K562 (cell line): ENCODE results near the gene ARHGAP9. TPM values are rescaled to one million over a fixed set of nuclear protein-coding genes. Genes with fewer than 3 reads are reported as not detected.

Experiments
- COPS2 ChIP-seq: fragments of 450-650 bp; conservative IDR thresholded peaks from 2 replicates; pipeline ENCODE4 v1.6.1; 2016; ENCODE audit warnings: mild to moderate bottlenecking, moderate library complexity
- ETS1 ChIP-seq: conservative IDR thresholded peaks from 2 replicates; pipeline ENCODE4 v1.6.1; 2011; ENCODE audit warnings: low read depth, mild to moderate bottlenecking, low read length; ENCODE audit not compliant: control insufficient read depth
- KAT8 ChIP-seq: fragments of 450-650 bp; IDR thresholded peaks from 2 replicates; pipeline ENCODE4 v1.6.1; 2016; ENCODE audit warnings: low read depth, mild to moderate bottlenecking
- LCOR ChIP-seq: sonication (generic); formaldehyde crosslinking; IDR thresholded peaks from 2 replicates; pipeline ENCODE4 v1.8.0; 2022; ENCODE audit warnings: mild to moderate bottlenecking, missing genetic modification reagents
- LEF1 ChIP-seq: fragments of 450-650 bp; IDR thresholded peaks from 2 replicates; pipeline ENCODE4 v1.6.1; 2016; ENCODE audit warnings: mild to moderate bottlenecking
- MAZ ChIP-seq, 2 experiments: fragments of 450-650 bp in 1 of 2; sonication (generic) in 1 of 2; formaldehyde crosslinking; IDR thresholded peaks in 1 of 2; conservative IDR thresholded peaks in 1 of 2; 2 replicates each; pipeline versions ENCODE4 v1.4.0 to v1.5.0; 2020; ENCODE audit warnings: mild to moderate bottlenecking in 1 of 2, missing genetic modification reagents in 1 of 2
- NR2C1 ChIP-seq, 2 experiments: fragments of 450-650 bp; IDR thresholded peaks; 2 replicates each; pipeline ENCODE4 v1.6.1; 2017; ENCODE audit warnings: mild to moderate bottlenecking in 2 of 2, antibody characterized with exemption in 1 of 2, inconsistent platforms in 1 of 2, missing compliant biosample characterization in 1 of 2, missing genetic modification characterization in 1 of 2
- NRF1 ChIP-seq, 2 experiments: fragments of 450-650 bp; IDR thresholded peaks in 1 of 2; conservative IDR thresholded peaks in 1 of 2; 2 replicates each; pipeline ENCODE4 v1.6.1; 2014; ENCODE audit warnings: mild to moderate bottlenecking in 2 of 2
- PHF20 ChIP-seq: fragments of 450-650 bp; IDR thresholded peaks from 2 replicates; pipeline ENCODE4 v1.6.1; 2018; ENCODE audit not compliant: partially characterized antibody
- SAP30 ChIP-seq: fragments of 200-600 bp; sonication (generic); IDR thresholded peaks from 2 replicates; pipeline ENCODE4 v1.6.1; 2012; ENCODE audit warnings: borderline replicate concordance, low read depth, mild to moderate bottlenecking, moderate library complexity, low read length, control low read depth, inconsistent platforms; ENCODE audit not compliant: insufficient read depth, poor library complexity, severe bottlenecking
- XRCC4 ChIP-seq: IDR thresholded peaks from one replicate; pipeline ENCODE4 v1.6.1; 2011; ENCODE audit not compliant: insufficient read depth, insufficient read length; ENCODE audit errors: extremely low read depth
- ZBTB2 ChIP-seq: fragments of 450-650 bp; IDR thresholded peaks from 2 replicates; pipeline ENCODE4 v1.6.1; 2016; ENCODE audit warnings: antibody characterized with exemption
- ZNF174 ChIP-seq: fragments of 250-450 bp; sonication (Bioruptor Pico); IDR thresholded peaks from 2 replicates; pipeline ENCODE4 v1.4.0; 2020; ENCODE audit warnings: mild to moderate bottlenecking
- ZNF24 ChIP-seq: fragments of 450-650 bp; IDR thresholded peaks from 2 replicates; pipeline ENCODE4 v1.6.1; 2016
- ZNF717 ChIP-seq: fragments of 250-450 bp; sonication (Bioruptor Pico); IDR thresholded peaks from 2 replicates; pipeline ENCODE4 v1.5.0; 2021
- ZNF740 ChIP-seq, 3 experiments: fragments of 200-800 bp in 1 of 3; sonication (Bioruptor generic) in 1 of 3; sonication (generic) in 1 of 3; formaldehyde crosslinking in 1 of 3; IDR thresholded peaks; 2 replicates each; pipeline versions ENCODE4 v1.6.1 to v1.8.0; 2016 to 2022; ENCODE audit warnings: mild to moderate bottlenecking in 2 of 3, missing compliant biosample characterization in 2 of 3, missing genetic modification characterization in 2 of 3, missing genetic modification reagents in 1 of 3
- ZNF766 ChIP-seq: fragments of 200-800 bp; sonication (Bioruptor generic); conservative IDR thresholded peaks from 2 replicates; pipeline ENCODE4 v1.6.1; 2016; ENCODE audit warnings: missing genetic modification characterization, missing compliant biosample characterization
- polyA plus RNA-seq, 8 experiments: library from polyadenylated mRNA; depleted of rRNA in 4 of 8; stranded (reverse) in 5 of 8; unstranded in 3 of 8; fragments of >200 nt; fragmentation: Nextera tagmentation in 2 of 8; fragmentation: Illumina TruSeq in 1 of 8; extraction: Ambion mirVana in 2 of 8; extraction: Trizol in 1 of 8; gene quantifications; 2 replicates each; pipeline versions ENCODE4 v1.2.1 to v1.2.3, GENCODE V29; 2011 to 2014; ENCODE audit warnings: inconsistent platforms in 1 of 8, missing spikeins in 1 of 8
- total RNA-seq, 7 experiments: library from RNA; depleted of rRNA in 6 of 7; stranded (reverse); fragments of >200 nt in 6 of 7; fragmentation: Illumina TruSeq in 2 of 7; extraction: Trizol in 2 of 7; gene quantifications; 2 replicates each; pipeline versions ENCODE4 v1.2.1 to v1.2.3, GENCODE V29; 2011 to 2021; ENCODE audit warnings: low replicate concordance in 1 of 7
- TF ChIP-seq, protein P1 (sequence below): fragments of 450-650 bp; IDR thresholded peaks from 2 replicates; pipeline ENCODE4 v1.6.1; 2014; ENCODE audit warnings: low read depth, mild to moderate bottlenecking, moderate library complexity, borderline replicate concordance
- TF ChIP-seq, protein P2 (sequence below): sonication (generic); formaldehyde crosslinking; IDR thresholded peaks from 2 replicates; pipeline ENCODE4 v1.8.1; 2023; ENCODE audit warnings: mild to moderate bottlenecking, missing genetic modification reagents

The ARHGAP9 gene
- total and polyA plus RNA-seq, 9 of the 15 experiments (the other 6 are each of a cell fraction or from before 2014, with no cell fraction given) = 1.5 to 10.2 (median 5.1) TPM

- TF ChIP-seq ZNF740 (CRISPR knock-in tag; IDR thresholded peaks at IDR 0.05) (peak; percentile 74; the same call in 1 of the 2 replicates), ZNF740 (tag; IDR thresholded peaks at IDR 0.05) (no peak), NR2C1 (IDR thresholded peaks at IDR 0.05) (peak; percentile 54; the same call in 1 of the 2 replicates), NR2C1 (tag; IDR thresholded peaks at IDR 0.05) (peak; percentile 79), NRF1 (conservative IDR thresholded peaks at IDR 0.05 in 1 of 2, IDR thresholded peaks at IDR 0.05 in 1 of 2) (no peak), ZNF717 (CRISPR knock-in tag) (peak; percentile 84; the same call in 1 of the 2 replicates), ZNF24 (no peak), KAT8 (no peak), LEF1 (no peak), SAP30 (peak; percentile 86), LCOR (peak; percentile 97), ZBTB2 (no peak; the same call in 1 of the 2 replicates), ZNF766 (CRISPR knock-in tag) (peak; percentile 24; the same call in 1 of the 2 replicates), XRCC4 (no peak), COPS2 (no peak), ETS1 (peak; percentile 30), MAZ (CRISPR knock-in tag; conservative IDR thresholded peaks at IDR 0.05 in 1 of 2, IDR thresholded peaks at IDR 0.05 in 1 of 2) (no peak; a peak in 2 of 4 replicates), ZNF174 (no peak), PHF20 (no peak)
- TF ChIP-seq, protein P1, sequence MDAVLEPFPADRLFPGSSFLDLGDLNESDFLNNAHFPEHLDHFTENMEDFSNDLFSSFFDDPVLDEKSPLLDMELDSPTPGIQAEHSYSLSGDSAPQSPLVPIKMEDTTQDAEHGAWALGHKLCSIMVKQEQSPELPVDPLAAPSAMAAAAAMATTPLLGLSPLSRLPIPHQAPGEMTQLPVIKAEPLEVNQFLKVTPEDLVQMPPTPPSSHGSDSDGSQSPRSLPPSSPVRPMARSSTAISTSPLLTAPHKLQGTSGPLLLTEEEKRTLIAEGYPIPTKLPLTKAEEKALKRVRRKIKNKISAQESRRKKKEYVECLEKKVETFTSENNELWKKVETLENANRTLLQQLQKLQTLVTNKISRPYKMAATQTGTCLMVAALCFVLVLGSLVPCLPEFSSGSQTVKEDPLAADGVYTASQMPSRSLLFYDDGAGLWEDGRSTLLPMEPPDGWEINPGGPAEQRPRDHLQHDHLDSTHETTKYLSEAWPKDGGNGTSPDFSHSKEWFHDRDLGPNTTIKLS = no peak; the same call in 1 of the 2 replicates
- TF ChIP-seq, protein P2, sequence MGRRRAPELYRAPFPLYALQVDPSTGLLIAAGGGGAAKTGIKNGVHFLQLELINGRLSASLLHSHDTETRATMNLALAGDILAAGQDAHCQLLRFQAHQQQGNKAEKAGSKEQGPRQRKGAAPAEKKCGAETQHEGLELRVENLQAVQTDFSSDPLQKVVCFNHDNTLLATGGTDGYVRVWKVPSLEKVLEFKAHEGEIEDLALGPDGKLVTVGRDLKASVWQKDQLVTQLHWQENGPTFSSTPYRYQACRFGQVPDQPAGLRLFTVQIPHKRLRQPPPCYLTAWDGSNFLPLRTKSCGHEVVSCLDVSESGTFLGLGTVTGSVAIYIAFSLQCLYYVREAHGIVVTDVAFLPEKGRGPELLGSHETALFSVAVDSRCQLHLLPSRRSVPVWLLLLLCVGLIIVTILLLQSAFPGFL = peak; percentile 54; the same call in 1 of the 2 replicates
Measured at GRCh38 chr12:57520053-57520818, 40.6 kb upstream of the ARHGAP9 start, which contains the start of gene DDIT3 (continued).
